Keratinocyte (primary cell): ENCODE data around the gene RRAS. TPM values are rescaled to one million over a fixed set of nuclear protein-coding genes. Genes with fewer than 3 reads are reported as not detected.

Source experiments
- DNase-seq: peaks from one replicate; pipeline ENCODE4 v3.0.0-alpha.2; 2011; ENCODE audit warnings: low read depth, missing footprints, low spot score
- FAIRE-seq: peaks from 2 replicates; lab custom pipeline; 2011; peaks lifted over from hg19 to GRCh38; lab: Jason Lieb, UNC
- H2AFZ ChIP-seq: 2 replicates; pipeline ENCODE4 v1.6.0; 2012; ENCODE audit warnings: low read length, control low read depth, inconsistent platforms; ENCODE audit not compliant: control insufficient read depth
- H3K27ac ChIP-seq: 2 replicates; pipeline ENCODE4 v1.5.1; 2011; ENCODE audit warnings: low read length; ENCODE audit not compliant: control insufficient read depth, insufficient read depth
- H3K27me3 ChIP-seq: 3 replicates; pipeline ENCODE4 v1.6.0; 2011; ENCODE audit warnings: low read length; ENCODE audit not compliant: control insufficient read depth, insufficient read depth; ENCODE audit errors: extremely low read depth
- H3K36me3 ChIP-seq, 2 experiments: 2 replicates in 1 of 2; 3 replicates in 1 of 2; pipeline ENCODE4 v1.5.1; 2011; ENCODE audit warnings: low read length in 2 of 2, mild to moderate bottlenecking in 1 of 2; ENCODE audit not compliant: control insufficient read depth in 2 of 2, insufficient read depth in 2 of 2; ENCODE audit errors: extremely low read depth in 1 of 2
- H3K4me1 ChIP-seq: 3 replicates; pipeline ENCODE4 v1.5.1; 2011; ENCODE audit warnings: low read length; ENCODE audit not compliant: control insufficient read depth, insufficient read depth; ENCODE audit errors: extremely low read depth
- H3K4me2 ChIP-seq: 3 replicates; pipeline ENCODE4 v1.6.0; 2011; ENCODE audit warnings: low read depth, low read length; ENCODE audit not compliant: control insufficient read depth, insufficient read depth; ENCODE audit errors: extremely low read depth
- H3K4me3 ChIP-seq, 3 experiments: fragments of 200-600 bp in 1 of 3; sonication (generic) in 1 of 3; 2 replicates in 2 of 3; 3 replicates in 1 of 3; pipeline ENCODE4 v1.5.1; 2011 to 2016; ENCODE audit warnings: low read length in 3 of 3, mild to moderate bottlenecking in 3 of 3, control low read depth in 2 of 3, inconsistent platforms in 1 of 3, low read depth in 1 of 3, mixed read lengths in 1 of 3, mixed run types in 1 of 3, moderate library complexity in 1 of 3; ENCODE audit not compliant: control insufficient read depth in 2 of 3, insufficient read depth in 2 of 3; ENCODE audit errors: extremely low read depth in 1 of 3
- H3K79me2 ChIP-seq: 2 replicates; pipeline ENCODE4 v1.6.0; 2012; ENCODE audit warnings: low read length; ENCODE audit not compliant: control insufficient read depth, insufficient read depth
- H3K9ac ChIP-seq: 3 replicates; pipeline ENCODE4 v1.6.0; 2011; ENCODE audit warnings: low read length; ENCODE audit not compliant: control insufficient read depth, insufficient read depth; ENCODE audit errors: extremely low read depth
- H3K9me1 ChIP-seq: 3 replicates; pipeline ENCODE4 v1.6.0; 2011; ENCODE audit warnings: low read length; ENCODE audit not compliant: control insufficient read depth, insufficient read depth; ENCODE audit errors: extremely low read depth
- H3K9me3 ChIP-seq: 2 replicates; pipeline ENCODE4 v1.5.1; 2012; ENCODE audit warnings: low read depth, low read length; ENCODE audit not compliant: control insufficient read depth
- H4K20me1 ChIP-seq: 3 replicates; pipeline ENCODE4 v1.6.0; 2011; ENCODE audit warnings: low read length; ENCODE audit not compliant: control insufficient read depth, insufficient read depth; ENCODE audit errors: extremely low read depth
- EZH2 ChIP-seq: IDR thresholded peaks from one replicate; pipeline ENCODE4 v1.6.1; 2012; ENCODE audit warnings: inconsistent platforms, mild to moderate bottlenecking, low read length, moderate library complexity
- dilution Hi-C: fragments of 300-500 bp; cut with MboI; formaldehyde crosslinking; loops from one replicate; pipeline ENCODE4 v1.7.0; 2020; ENCODE audit warnings: low sequenced_read_pairs; ENCODE audit not compliant: extremely low pct_ligation_motif_present
- polyA plus RNA-seq, 5 experiments: library from polyadenylated mRNA; depleted of rRNA in 3 of 5; stranded (reverse) in 3 of 5; stranded (forward) in 1 of 5; unstranded in 1 of 5; fragments of >200 nt; gene quantifications; 1 replicate in 1 of 5; 2 replicates in 3 of 5; 3 replicates in 1 of 5; pipeline versions ENCODE4 v1.2.1 to v1.2.3, GENCODE V29; 2011 to 2012; ENCODE audit warnings: missing spikeins in 2 of 5, low read depth in 1 of 5, low replicate concordance in 1 of 5
- TF ChIP-seq, protein P1 (sequence below), 3 experiments: IDR thresholded peaks in 1 of 3; conservative IDR thresholded peaks in 1 of 3; optimal IDR thresholded peaks in 1 of 3; 2 replicates in 2 of 3; 3 replicates in 1 of 3; pipeline versions ENCODE3 to v1.5.1; 2011; ENCODE audit warnings: low read length in 3 of 3, mild to moderate bottlenecking in 3 of 3, moderate library complexity in 2 of 3, control low read depth in 1 of 3, inconsistent platforms in 1 of 3; ENCODE audit not compliant: insufficient read depth in 2 of 3; ENCODE audit errors: extremely low read depth in 1 of 3

Gene RRAS
- polyA plus RNA-seq, 1 donor (not counting 4 experiments of a cell fraction or from before 2014, with no cell fraction given), result 98.1 TPM

DNA sequence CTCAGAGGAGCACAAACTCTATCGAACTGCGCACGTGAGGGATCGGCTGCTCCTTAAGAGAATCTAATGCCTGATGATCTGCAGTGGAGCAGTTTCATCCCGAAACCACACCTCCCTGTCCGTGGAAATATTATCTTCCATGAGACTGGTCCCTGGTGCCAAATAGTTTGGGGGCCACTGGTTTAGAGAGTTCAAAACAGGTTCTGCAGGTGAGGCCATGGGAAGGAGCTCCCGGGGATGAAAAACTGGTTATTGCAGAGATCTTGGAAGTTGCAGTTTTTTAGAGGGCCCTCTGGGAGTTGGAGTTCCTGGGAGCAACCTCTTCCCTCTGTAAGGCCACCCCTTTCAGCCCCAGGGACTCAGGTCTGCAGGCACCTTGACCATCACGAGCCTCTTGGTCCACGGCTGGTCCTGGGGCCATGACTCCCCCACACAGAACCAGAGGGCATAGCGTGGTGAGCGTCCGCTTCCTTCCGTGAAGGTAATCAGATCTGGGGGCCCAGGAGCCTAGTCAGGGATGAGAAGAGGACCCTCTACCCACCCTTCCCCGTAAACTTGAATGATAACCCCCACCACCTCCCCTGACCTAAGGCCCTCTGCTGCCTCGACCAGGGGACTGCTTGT is 20.5 kb upstream of the RRAS start:
- dilution Hi-C loops, result no loop called here
- H3K4me2 ChIP-seq, result no peak overlapping the region
- H3K9me3 ChIP-seq, result no peaks in the 10 kb centered on the region
- DNase-seq (no peak), FAIRE-seq (no peak)
- no peaks in the 10 kb centered on the region for H3K27me3 ChIP-seq
- no peak overlapping the region for H3K4me3 ChIP-seq
- peaks cover 44 to 45% of the 10 kb centered on the region in 2 experiments for H3K36me3 ChIP-seq
- no peaks in the 10 kb centered on the region for H3K9me1 ChIP-seq
- no peak overlapping the region for H3K9ac ChIP-seq
- peaks cover 12% of the 10 kb centered on the region for H3K4me1 ChIP-seq
- H3K79me2 ChIP-seq, result peaks cover 20% of the 10 kb centered on the region
- peaks cover 13% of the 10 kb centered on the region for H4K20me1 ChIP-seq
- no peak overlapping the region for H2AFZ ChIP-seq
- TF ChIP-seq EZH2, result no peak
- TF ChIP-seq, protein P1, sequence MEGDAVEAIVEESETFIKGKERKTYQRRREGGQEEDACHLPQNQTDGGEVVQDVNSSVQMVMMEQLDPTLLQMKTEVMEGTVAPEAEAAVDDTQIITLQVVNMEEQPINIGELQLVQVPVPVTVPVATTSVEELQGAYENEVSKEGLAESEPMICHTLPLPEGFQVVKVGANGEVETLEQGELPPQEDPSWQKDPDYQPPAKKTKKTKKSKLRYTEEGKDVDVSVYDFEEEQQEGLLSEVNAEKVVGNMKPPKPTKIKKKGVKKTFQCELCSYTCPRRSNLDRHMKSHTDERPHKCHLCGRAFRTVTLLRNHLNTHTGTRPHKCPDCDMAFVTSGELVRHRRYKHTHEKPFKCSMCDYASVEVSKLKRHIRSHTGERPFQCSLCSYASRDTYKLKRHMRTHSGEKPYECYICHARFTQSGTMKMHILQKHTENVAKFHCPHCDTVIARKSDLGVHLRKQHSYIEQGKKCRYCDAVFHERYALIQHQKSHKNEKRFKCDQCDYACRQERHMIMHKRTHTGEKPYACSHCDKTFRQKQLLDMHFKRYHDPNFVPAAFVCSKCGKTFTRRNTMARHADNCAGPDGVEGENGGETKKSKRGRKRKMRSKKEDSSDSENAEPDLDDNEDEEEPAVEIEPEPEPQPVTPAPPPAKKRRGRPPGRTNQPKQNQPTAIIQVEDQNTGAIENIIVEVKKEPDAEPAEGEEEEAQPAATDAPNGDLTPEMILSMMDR (optimal IDR thresholded peaks at IDR 0.05 in 1 of 3, IDR thresholded peaks at IDR 0.05 in 1 of 3, conservative IDR thresholded peaks at IDR 0.05 in 1 of 3; ENCODE audit: extremely low read depth in 1 of 3, insufficient read depth in 2 of 3, low read length in 3 of 3), result no peak
- no peak overlapping the region for H3K27ac ChIP-seq

DNA sequence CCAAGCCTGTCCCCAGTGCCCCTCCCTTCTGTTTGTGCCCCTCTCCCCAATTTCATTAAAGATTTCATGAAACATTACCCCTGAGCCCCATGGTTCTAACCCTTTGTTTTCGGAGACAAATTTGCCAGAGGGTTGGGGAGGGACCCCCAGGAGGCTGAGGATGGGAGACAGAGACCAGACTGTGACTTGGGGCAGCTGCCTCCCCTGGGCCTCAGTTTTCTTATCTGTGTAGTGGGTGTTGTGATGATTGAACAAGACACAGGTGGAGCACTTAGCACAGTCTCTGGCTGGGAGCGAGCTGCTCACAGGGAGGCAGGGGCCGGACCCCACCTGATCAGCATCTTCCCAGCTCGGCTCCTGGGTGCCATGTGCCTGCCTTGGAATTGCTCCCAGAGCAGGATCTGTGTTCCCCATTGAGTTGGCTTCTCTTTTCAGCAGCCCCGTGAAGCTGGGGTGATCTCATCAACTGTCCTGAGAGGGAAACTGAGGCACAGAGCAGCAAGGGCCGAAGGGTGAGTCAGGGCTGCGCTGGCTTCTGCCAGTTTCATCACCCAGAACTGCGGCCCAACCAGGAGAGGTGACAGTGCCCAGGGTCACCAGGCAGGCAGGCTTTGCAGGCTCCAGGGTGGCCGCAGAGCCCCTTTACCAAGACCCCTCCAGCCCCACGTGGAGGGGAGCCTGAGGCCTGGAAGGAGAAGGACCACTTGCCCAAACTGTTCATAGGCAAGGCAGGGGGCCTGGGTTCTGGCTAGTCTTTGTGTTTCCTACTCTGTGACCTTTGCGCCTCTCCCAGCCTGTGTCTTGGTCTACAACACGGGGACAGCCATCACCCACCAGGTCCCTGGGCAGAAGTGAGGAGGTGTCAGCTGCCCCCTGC is 18.9 kb upstream of the RRAS start:
- peaks cover 50 to 53% of the 10 kb centered on the region in 2 experiments for H3K36me3 ChIP-seq
- peaks cover 18% of the 10 kb centered on the region for H3K79me2 ChIP-seq

More for the DNA sequence above, 18.9 kb upstream of the RRAS start:
- Histone ChIP-seq H3K4me1 (peaks cover 7% of the 10 kb centered on the region), H4K20me1 (peaks cover 9% of the 10 kb centered on the region), H3K27me3 (no peaks in the 10 kb centered on the region), H3K9me1 (no peaks in the 10 kb centered on the region), H3K9me3 (no peaks in the 10 kb centered on the region), H3K4me2 (no peak overlapping the region), H3K27ac (no peak overlapping the region), H3K9ac (no peak overlapping the region), H3K4me3 (no peak overlapping the region), H2AFZ (no peak overlapping the region)
- FAIRE-seq (no peak), DNase-seq (no peak)
- dilution Hi-C loops, result no loop called here
- TF ChIP-seq EZH2, result no peak
- TF ChIP-seq, protein P1 (optimal IDR thresholded peaks at IDR 0.05 in 1 of 3, IDR thresholded peaks at IDR 0.05 in 1 of 3, conservative IDR thresholded peaks at IDR 0.05 in 1 of 3; ENCODE audit: extremely low read depth in 1 of 3, insufficient read depth in 2 of 3, low read length in 3 of 3), result no peak
